Subcutaneous abdominal adipose tissue (tissue), 5 donors: ENCODE measurements around the gene ZFAND5.

ENCODE experiments used
- H3K27ac ChIP-seq: one replicate; pipeline ENCODE4 v1.7.0; 2013; ENCODE audit warnings: low read depth, mild to moderate bottlenecking, inconsistent platforms, low read length, moderate library complexity
- H3K27me3 ChIP-seq, 5 donors: one replicate each; pipeline ENCODE4 v1.7.0; 2013; ENCODE audit warnings: low read length in 5 of 5, inconsistent platforms in 1 of 5; ENCODE audit not compliant: control insufficient read depth in 5 of 5, insufficient read depth in 4 of 5
- H3K36me3 ChIP-seq, 5 donors: one replicate each; pipeline ENCODE4 v1.7.0; 2013; ENCODE audit warnings: low read length in 5 of 5; ENCODE audit not compliant: control insufficient read depth in 5 of 5, insufficient read depth in 5 of 5
- H3K4me1 ChIP-seq, 5 donors: one replicate each; pipeline ENCODE4 v1.7.0; 2013; ENCODE audit warnings: low read length in 5 of 5, mild to moderate bottlenecking in 3 of 5, moderate library complexity in 1 of 5; ENCODE audit not compliant: control insufficient read depth in 5 of 5, insufficient read depth in 5 of 5
- H3K4me3 ChIP-seq, 5 donors: one replicate each; pipeline ENCODE4 v1.7.0; 2013; ENCODE audit warnings: low read length in 5 of 5, low read depth in 1 of 5
- H3K9ac ChIP-seq, 5 donors: one replicate each; pipeline ENCODE4 v1.7.0; 2013; ENCODE audit warnings: low read length in 5 of 5, mild to moderate bottlenecking in 4 of 5, moderate library complexity in 3 of 5
- H3K9me3 ChIP-seq, 5 donors: one replicate each; pipeline ENCODE4 v1.7.0; 2013; ENCODE audit warnings: low read length in 5 of 5; ENCODE audit not compliant: control insufficient read depth in 5 of 5
- donor health status: healthy.
- donor health status: healthy.
- donor health status: healthy.
- donor health status: healthy.
- donor health status: healthy.

The ZFAND5 gene

DNA sequence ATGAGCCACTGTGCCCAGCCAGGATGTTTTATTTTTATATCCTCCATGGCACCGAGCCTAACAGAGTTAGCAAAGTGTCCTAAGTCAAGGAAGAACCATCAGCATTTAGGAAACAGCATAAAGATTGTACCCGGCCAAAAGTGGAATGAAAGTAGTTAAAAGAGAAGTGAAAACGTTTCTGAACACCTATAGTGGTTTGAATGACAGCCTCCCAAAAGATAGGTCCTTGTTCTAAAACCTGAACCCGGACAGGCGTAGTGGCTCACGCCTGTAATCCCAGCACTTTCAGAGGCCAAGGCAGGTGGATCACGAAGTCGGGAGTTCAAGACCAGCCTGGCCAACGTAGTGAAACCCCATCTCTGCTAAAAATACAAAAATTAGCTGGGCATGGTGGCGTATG is 37.4 kb downstream of the ZFAND5 start:
- Histone ChIP-seq H3K9me3 (no peaks in the 10 kb centered on the region), H3K4me1 (no peaks in the 10 kb centered on the region), H3K36me3 (no peaks in the 10 kb centered on the region), H3K27me3 (no peaks in the 10 kb centered on the region), H3K4me3 (no peak overlapping the region), H3K9ac (no peak overlapping the region), H3K27ac (no peak overlapping the region)

DNA sequence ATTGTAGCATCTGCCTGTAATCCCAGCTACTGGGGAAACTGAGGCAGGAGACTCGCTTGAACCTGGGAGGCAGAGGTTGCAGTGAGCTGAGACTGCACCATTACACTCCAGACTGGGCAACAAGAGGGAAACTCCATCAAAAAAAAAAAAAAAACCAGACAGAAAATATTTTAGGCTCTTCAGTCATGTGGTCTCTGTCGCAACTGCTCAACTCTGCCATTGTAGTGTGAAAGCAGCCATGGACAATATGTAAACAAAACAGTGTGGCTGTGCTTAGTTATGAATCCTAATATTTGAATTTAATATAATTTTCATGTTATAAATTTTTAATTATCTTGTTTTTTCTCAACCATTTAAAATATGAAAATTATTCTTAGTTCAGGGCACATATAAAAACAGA is 38.4 kb downstream of the ZFAND5 start:
- H3K36me3 ChIP-seq, result no peaks in the 10 kb centered on the region
- no peaks in the 10 kb centered on the region for H3K27me3 ChIP-seq
- H3K9me3 ChIP-seq, result no peaks in the 10 kb centered on the region
- H3K4me1 ChIP-seq, result peaks cover 0 to 4% (median 0%) of the 10 kb centered on the region in 5 donors
- no peak overlapping the region for H3K27ac ChIP-seq
- no peak overlapping the region for H3K9ac ChIP-seq
- no peak overlapping the region for H3K4me3 ChIP-seq

DNA sequence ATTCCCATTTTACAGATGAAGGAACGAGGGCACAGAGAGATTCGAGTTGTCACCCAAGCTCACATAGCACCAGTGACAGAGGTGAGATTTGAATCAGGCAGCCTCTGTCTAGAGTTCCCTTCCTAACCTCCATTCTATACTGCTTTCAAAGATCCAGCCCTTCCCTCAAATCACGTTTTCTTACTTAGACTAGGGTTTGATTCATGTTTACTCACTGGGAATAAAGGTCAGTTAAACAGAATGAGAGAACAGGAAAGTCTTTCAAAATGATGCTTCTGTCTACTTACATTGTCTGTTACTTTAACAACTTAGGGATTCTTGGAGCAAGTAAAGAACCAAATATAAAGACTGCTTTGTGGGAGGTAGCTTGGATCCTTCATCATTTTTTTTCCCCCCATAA is 40.0 kb downstream of the ZFAND5 start:
- H3K9me3 ChIP-seq, result no peaks in the 10 kb centered on the region
- H3K36me3 ChIP-seq, result no peaks in the 10 kb centered on the region
- H3K27ac ChIP-seq, result no peak overlapping the region
- no peaks in the 10 kb centered on the region for H3K27me3 ChIP-seq
- peaks cover 0 to 4% (median 0%) of the 10 kb centered on the region in 5 donors for H3K4me1 ChIP-seq
- no peak overlapping the region for H3K4me3 ChIP-seq
- no peak overlapping the region for H3K9ac ChIP-seq

DNA sequence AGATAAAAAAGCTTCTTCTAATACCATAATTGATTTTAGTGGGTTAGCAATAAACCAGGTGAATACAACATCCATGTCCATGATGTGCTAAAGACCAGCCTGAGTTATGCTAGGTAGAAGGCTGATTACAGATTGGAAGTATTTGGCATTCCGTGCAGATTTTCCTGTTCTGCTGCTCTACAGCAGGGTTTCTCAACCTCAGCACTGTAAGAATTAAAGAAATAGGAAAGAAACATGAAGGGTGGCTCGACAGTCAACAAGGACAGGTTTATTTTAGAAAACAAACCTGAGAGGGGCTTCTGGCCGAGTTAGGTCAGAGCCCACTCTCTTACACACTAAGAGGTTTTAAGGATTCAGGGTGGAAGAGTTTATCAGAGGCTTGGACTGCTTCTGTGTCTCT is 42.3 kb downstream of the ZFAND5 start:
- Histone ChIP-seq H3K9ac (no peak overlapping the region), H3K36me3 (no peaks in the 10 kb centered on the region), H3K4me3 (no peak overlapping the region), H3K27ac (no peak overlapping the region), H3K27me3 (no peaks in the 10 kb centered on the region), H3K4me1 (peaks cover 0 to 4% (median 0%) of the 10 kb centered on the region in 5 donors), H3K9me3 (peaks cover 0 to 3% (median 0%) of the 10 kb centered on the region in 5 donors)

DNA sequence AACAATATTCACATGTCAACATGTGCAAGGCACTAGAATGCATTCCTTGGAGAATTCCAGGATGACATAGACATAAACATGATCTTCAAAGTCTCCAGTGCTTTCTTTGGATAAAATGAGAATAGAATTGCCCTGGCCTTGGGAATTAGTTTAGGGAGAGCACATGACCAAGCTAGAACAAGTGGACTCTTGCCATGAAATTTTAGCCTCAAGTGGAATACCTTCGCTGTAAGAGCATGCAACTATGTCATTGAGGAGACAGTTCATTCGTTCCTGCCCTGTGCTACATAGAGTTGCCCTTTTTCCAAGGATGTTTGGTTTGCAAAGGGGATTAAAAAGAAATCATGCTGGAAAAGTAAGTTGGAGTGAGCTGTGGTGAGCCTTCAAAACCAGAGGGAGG is 42.7 kb downstream of the ZFAND5 start:
- Histone ChIP-seq H3K27me3 (no peaks in the 10 kb centered on the region), H3K9me3 (peaks cover 0 to 3% (median 0%) of the 10 kb centered on the region in 5 donors), H3K4me1 (peaks cover 0 to 4% (median 0%) of the 10 kb centered on the region in 5 donors), H3K4me3 (no peak overlapping the region), H3K9ac (no peak overlapping the region), H3K36me3 (no peaks in the 10 kb centered on the region), H3K27ac (no peak overlapping the region)

DNA sequence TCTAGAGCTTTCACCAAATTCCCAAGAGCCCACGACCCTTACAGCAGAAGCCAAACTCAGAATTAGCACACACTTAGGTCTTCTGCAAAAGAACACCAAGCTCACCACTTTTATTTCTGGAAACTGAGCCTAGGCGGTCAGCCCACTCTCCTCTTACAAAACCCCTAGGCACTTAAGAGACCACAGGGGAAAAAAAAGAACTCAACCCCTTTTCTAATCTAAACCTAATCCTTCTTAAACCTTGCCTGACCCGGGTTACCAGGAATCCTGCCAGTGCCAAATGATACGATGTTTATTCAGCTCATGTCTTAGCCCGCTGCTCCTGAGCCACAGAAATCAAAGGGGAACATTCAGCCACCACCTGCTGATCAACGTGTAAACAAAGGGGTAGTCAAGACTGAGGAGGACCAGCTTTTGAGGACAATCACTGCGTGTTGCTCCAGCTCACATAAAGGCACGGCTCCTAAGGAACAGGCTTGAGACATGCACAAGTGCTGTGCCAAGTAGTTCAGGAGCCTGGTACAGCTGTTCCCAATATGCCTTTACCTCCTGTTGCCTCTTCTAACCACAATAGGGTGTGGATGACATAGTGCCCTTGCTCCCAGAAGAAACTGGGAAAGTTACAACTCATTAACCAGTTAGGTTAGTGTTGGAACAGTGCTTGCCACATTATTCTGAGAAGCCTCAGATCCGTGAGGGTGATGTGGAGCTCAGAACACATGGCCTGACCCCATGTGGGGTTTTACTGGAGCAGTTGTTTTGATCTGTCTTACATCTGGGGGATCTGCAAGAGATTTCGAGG is 49.3 kb downstream of the ZFAND5 start:
- peak overlapping the region in 3 of 5 donors; percentile 39 to 65 (median 54) for H3K9ac ChIP-seq
- H3K36me3 ChIP-seq, result no peaks in the 10 kb centered on the region
- H3K4me3 ChIP-seq, result peak overlapping the region in 3 of 5 donors; percentile 8 to 59 (median 48)
- H3K27me3 ChIP-seq, result no peaks in the 10 kb centered on the region
- peaks cover 0 to 3% (median 0%) of the 10 kb centered on the region in 5 donors for H3K9me3 ChIP-seq
- peaks cover 3 to 24% (median 20%) of the 10 kb centered on the region in 5 donors for H3K4me1 ChIP-seq
- H3K27ac ChIP-seq, result peak overlapping the region; percentile 71

DNA sequence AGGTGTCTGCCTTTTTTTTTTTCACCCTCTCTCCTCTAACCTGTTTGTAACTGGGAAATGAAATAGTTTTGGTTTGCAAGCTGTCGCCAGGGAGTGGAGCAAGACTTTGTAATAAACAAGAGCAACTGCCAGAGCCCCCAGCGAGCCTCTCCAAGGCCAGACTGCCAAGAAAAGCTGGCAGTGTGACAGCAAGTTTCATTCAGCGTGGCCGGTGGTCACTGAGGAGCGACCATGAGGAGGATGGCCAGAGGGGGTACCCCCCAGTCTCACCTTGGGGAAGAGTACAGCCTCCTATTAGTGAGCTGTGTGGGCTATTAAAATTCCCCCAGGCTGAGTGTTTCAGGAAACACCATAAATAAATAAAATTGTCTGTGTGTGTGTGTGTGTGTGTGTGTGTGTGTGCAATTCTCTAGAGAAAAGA is 49.9 kb downstream of the ZFAND5 start:
- peaks cover 0 to 3% (median 0%) of the 10 kb centered on the region in 5 donors for H3K9me3 ChIP-seq
- H3K36me3 ChIP-seq, result no peaks in the 10 kb centered on the region
- H3K9ac ChIP-seq, result peak overlapping the region in 3 of 5 donors; percentile 39 to 65 (median 54)
- H3K27ac ChIP-seq, result peak overlapping the region; percentile 71
- H3K4me3 ChIP-seq, result peak overlapping the region in 4 of 5 donors; percentile 8 to 59 (median 34)
- no peaks in the 10 kb centered on the region for H3K27me3 ChIP-seq
- H3K4me1 ChIP-seq, result peaks cover 3 to 24% (median 20%) of the 10 kb centered on the region in 5 donors

DNA sequence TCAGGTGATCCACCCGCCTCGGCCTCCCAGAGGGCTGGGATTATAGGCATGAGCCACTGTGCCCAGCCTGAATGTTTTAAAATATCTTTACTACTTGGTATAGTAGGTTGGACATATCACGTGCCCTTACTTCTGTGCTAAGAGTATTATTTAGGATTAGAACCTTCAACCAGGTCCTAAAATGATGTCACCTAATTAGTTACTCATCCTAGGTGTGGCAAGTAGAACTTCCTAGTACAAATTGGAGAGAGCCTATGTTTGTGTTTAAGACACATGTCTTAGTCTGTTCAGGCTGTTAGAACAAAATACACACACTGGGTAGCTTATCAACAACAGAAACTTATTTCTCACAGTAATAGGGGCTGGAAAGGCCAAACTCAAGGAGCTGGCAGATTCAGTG is 51.5 kb downstream of the ZFAND5 start:
- Histone ChIP-seq H3K27ac (no peak overlapping the region), H3K36me3 (no peaks in the 10 kb centered on the region), H3K4me3 (no peak overlapping the region), H3K27me3 (no peaks in the 10 kb centered on the region), H3K9ac (no peak overlapping the region), H3K4me1 (peaks cover 3 to 24% (median 20%) of the 10 kb centered on the region in 5 donors), H3K9me3 (peaks cover 0 to 3% (median 0%) of the 10 kb centered on the region in 5 donors)

DNA sequence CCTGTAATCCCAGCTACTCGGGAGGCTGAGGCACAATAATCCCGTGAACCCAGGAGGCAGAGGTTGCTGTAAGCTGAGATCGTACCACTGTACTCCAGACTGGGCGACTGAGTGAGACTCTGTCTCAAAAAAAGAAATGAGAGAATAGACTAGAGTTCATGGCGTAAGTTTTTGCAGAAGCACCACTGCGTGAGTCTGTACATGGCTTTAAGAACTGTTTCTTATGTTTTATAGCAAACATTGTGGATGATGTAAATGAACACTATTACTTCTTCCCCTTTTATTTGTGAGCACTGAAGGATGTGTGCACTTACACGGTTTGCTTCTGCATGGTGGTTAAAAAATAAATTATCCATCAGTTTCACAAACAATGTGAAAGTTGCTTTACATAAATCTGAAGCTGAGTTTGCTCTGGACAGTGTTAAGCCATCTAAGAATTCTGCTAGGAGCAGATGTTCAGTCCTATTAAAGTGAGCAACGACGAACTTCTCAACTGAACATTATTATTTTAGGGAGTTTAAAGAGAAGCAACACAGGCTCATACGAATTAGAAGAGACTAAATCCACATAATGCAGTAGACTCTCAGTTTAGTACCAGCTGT is 52.5 kb downstream of the ZFAND5 start:
- Histone ChIP-seq H3K4me1 (peaks cover 3 to 24% (median 21%) of the 10 kb centered on the region in 5 donors), H3K36me3 (no peaks in the 10 kb centered on the region), H3K9ac (no peak overlapping the region), H3K9me3 (no peaks in the 10 kb centered on the region), H3K27ac (no peak overlapping the region), H3K27me3 (no peaks in the 10 kb centered on the region), H3K4me3 (no peak overlapping the region)
